ENCODE measurements around the gene MGAT4C.

- TF ChIP-seq CTCF (IDR thresholded peaks at IDR 0.05), result no peak
- no peak for TF ChIP-seq EP300 (IDR thresholded peaks at IDR 0.05; ENCODE audit: low read depth)
Observed at GRCh38 chr12:86158956-86159355, 97.2 kb downstream of the MGAT4C start.
